HG03025 (cell line): ENCODE results near the gene BPHL.
A peak's percentile ranks its signal among the peaks of the same experiment; 100 is the strongest.
"Not testable (repeated sequence)": the region's sequence is repeated elsewhere in the genome, so short reads cannot be mapped to it uniquely, and the experiment has no call there.

ENCODE experiments used
- ATAC-seq: cut with Tn5 transposase; IDR thresholded peaks from one replicate; pipeline ENCODE4 v1.9.1; 2021; ENCODE audit warnings: mild to moderate bottlenecking, moderate library complexity; ENCODE audit not compliant: unreplicated experiment, low FRiP score

Gene BPHL

DNA sequence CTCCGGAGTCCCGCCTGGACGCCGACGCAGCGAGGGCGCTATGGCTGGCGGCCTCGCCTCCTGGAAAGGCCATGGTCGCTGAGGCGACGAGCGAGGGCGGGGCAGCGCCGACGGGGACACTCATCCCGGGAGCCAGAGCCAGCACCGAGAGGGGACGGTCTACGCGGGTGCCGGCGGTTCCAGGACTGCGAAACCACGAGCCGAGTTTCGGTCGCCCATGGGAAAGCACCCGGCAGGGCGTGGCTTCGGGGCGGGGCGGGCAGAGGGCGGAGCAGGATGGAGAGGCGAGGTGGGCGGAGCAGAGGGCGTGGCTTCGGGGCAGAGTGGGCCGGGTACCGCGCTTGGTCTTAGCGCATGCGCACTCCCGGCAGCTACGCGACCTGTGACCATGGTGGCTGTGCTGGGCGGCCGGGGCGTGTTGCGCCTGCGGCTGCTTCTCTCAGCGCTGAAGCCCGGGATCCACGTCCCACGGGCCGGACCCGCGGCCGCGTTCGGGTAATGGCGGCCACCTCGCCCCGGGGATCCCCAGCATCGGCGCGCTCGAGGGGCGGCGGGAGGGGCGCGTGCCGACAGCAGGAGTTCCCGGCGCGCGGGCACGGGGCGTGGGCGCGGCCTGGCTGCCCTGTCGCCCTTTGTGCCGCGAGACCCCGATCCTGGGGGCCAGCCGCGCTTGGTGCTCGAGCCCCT is at the start of gene BPHL:
Gene BPHL, plus strand, starts transcription at position 359 of the 687 bp plus-strand sequence. Its CDS starts 30 bp downstream, at position 389.
- ATAC-seq = peak; percentile 97

GRCh38 chr6:3071568-3071967 is 46.9 kb upstream of the BPHL start:
- ATAC-seq = no peak

DNA sequence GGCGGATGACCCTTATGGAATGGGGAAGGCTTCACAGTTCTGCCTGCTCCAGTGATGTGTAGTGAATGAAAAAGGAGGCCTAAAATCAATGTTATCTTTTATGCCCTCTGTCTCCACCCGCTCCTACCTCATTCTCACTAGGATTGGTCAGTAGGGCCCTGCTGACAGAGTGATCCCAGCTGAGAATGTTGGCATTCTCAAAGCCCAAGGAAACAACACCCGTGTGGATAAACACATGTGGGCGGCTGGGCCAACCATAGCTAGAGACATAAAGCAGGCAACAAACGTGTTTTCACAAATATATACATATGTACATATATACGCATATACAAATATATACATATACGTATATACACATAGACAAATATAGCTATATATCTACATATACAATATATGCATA is 45.7 kb upstream of the BPHL start:
- ATAC-seq = no peak

DNA sequence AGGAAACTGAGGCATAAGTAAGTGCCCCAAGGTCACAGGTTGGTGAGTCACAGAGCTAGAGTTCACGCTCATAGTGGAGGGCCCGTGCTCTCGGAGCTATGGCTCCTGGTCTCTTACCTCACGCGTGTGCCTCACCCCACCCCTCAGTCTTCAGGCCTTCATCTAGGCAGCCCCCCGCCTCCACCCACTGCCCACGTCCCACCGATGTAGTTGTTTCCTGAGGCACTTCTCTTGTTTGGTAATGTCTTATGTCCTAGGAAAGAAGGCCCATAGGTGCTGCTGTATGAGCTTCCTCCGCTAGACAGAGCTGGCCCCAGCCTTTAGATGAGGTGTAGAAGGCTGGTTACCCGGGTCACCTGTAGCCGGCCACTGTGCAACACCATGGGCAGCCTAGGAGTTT is 45.1 kb upstream of the BPHL start:
- ATAC-seq = no peak

DNA sequence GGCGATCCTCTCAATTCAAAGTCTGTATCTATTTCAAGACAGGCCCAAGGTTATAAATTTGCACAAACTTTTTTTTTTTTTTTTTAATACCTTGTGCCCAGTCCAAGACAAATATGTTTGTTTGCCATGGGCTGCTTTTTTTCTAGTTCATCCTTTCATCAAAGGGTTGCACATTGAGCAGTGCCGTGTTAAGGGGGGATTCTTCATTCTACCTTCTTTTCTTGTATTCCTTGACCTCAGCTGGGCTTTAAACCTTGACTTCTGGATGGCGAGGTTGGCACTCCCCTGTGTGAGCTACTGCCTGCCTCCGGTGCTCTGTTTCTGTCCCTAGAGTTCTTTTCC is 42.8 kb upstream of the BPHL start:
- ATAC-seq = no peak

GRCh38 chr6:3076320-3076719 is 42.2 kb upstream of the BPHL start:
- ATAC-seq = no peak

- no peak for ATAC-seq
Observed at GRCh38 chr6:3077430-3077829, 41.1 kb upstream of the BPHL start.

- not testable (repeated sequence) for ATAC-seq
Observed at GRCh38 chr6:3078952-3079351, 39.6 kb upstream of the BPHL start.

- no peak for ATAC-seq
Observed at GRCh38 chr6:3079682-3080081, 38.8 kb upstream of the BPHL start.

GRCh38 chr6:3081960-3082359 is 36.6 kb upstream of the BPHL start:
- ATAC-seq = no peak

DNA sequence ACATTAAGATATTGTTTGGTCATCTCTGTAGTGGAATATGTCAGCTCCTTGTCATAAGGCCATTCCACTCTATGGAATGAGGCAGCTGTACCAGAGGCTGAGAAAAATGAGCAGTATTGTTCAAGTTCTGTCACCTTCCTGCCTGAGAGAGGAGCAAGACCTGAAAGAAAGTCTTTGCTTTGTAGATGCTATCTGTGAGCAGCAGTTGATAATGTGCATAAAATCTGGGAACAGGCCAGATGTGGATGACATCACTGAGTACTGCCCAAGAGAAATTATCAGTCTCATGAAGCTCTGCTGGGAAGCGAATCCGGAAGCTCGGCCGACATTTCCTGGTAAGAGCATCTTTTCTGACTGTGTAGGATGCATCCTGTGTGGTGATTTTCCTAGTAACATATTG is 33.4 kb upstream of the BPHL start:
- ATAC-seq = no peak

DNA sequence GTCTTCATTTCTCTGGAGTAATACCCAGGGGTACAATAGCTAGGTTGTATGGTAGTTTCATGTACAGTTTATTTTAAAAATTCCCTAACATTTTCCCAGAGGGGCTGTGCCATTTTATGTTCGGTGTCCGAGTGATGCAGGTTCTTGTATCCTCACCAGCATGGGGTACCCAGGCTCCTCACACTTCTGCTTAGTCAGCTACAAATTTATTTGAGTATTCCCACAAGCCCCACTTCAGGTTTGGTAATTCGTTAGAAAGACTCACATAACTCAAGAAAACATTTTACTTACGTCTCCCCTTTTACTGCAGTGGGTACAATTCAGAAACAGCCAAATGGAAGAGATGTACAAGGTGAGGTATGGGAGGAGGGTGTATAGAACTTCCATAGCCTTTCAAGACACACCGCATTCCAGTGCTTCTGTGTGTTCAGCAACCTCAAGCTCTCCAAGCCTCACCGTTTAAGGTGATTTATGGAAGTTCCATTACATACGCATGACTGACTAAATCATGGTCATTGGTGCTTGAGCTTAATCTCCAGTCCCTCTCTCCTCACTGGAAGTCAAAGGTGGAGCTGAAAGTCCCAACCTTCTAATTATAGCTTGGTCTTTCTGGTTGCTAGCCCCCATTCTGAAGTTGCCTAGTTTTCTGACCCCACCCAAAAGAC is 32.1 kb upstream of the BPHL start:
- no peak for ATAC-seq

DNA sequence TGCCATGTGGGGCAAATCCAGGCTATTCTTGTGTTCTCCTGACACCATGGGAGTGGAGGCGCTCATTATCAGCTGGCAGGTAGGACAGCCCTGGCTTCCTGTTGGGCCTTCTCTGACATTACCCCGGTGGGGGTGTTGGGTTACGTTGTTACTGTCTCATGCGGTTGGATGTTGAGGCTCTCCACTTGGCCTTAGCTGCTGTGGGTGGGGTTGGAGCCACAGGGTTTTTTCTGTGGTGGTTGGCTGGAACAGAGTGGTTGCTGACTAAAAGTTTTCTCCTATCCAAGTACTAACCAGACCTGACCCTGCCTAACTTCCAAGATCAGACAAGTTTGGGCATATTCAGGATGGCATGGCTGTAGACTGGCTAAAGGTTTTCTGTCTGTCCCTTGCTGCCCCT is 30.1 kb upstream of the BPHL start:
- ATAC-seq = no peak

DNA sequence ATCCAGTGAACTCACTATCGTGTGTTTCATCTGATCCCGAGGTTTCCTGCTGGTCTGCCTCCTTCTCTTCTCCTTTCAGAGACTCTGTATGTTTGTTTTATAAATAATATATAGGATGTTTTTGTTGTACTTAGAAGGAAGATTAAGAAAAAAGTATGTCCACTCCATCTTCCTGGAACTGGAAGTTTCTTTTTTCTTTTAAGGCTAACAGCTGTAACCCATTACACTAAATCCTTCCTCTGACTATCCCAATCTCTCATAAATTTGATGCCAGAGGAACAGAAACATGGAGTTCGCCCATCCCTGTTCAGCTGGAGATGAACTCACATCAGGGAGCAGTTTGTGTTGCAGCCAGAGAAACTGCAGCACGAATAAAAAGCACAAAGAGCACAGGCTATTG is 29.5 kb upstream of the BPHL start:
- no peak for ATAC-seq

DNA sequence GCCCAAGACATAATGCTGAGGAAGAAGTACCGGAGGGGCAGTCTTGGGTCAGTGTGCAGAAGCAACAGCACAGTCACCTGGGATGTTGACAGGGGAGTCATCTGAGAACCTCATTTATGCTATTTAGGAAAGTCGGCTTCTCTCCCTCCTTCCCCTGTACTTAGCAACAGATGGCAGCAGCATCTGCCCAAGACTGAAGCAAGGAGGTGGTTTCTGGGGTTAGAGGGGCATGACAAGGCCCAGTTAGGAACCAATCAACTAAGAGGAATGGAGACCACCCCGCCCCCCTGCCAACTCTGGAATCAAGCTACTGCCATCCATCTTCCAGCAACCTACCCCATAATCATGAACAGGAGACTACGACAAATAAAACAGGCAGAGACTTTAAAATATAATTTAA is 28.5 kb upstream of the BPHL start:
- no peak for ATAC-seq

DNA sequence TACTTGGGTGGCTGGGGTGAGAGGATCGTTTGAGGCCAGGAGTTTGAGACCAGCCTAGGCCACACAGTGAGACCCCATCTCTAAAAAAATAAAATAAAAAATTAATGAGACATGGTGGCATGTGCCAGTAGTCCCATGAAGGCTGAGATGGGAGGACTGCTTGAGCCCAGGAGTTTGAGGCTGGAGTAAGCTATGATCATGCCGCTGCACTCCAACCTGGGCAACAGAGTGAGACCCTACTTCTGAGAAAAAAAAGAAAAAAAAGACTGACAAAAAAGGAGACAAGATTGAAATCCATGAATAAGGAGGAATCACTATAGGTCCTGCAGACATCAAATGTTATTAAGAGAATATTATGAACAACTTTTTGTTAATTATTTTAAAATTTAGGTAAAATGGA is 23.7 kb upstream of the BPHL start:
- no peak for ATAC-seq

- no peak for ATAC-seq
Observed at GRCh38 chr6:3102875-3103274, 15.6 kb upstream of the BPHL start.

DNA sequence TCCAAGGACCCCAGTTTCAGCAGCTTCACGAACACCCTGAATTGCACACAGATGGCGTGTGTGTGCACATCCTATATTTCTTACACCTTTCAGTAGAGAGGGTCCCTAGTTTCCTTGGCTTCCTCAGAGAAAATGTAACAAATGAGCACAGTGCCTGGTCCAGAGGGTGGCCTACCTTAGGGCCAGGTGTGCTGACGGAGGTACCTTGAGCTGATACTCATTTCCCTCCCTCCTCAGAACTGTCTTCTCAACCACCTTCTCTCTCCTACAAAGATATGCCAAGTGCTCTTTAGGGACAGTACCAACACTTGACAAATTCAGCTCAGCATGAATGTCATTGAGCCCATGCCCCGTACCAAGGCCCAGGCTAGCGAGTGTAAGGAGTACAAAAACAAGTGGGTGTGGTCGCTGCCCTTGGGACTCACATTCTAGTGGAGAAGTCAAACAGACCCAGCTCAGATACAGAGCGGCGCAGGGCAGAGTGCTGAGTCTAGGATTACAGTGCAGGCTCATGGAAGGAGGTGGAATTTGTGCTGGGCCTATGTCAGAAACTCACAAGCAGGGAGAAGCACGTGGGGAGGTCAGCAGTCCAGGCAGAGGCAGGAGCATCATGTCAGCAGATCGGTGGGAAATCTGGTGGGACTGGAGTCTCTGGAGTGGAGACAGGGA is 9.6 kb upstream of the BPHL start:
- no peak for ATAC-seq

DNA sequence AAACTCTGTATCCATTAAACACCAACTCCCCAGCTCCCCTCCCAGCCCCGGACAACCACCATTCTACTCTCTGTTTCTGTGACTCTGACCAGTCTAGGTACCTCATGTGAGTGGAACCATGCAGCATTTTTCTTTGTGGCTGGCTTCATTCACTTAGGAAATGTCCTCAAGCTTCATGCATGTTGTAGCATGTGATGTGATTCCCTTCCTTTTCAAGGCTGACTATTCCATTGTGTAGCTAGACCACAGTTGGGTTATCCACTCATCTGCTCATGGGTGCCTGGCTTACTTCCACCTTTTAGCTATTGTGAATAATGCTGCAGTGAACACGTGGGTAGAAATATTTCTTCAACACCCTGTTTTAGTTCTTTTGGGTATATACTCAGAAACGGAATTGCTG is 8.8 kb upstream of the BPHL start:
- ATAC-seq = no peak

GRCh38 chr6:3114377-3114776 is 4.1 kb upstream of the BPHL start:
- ATAC-seq = no peak

DNA sequence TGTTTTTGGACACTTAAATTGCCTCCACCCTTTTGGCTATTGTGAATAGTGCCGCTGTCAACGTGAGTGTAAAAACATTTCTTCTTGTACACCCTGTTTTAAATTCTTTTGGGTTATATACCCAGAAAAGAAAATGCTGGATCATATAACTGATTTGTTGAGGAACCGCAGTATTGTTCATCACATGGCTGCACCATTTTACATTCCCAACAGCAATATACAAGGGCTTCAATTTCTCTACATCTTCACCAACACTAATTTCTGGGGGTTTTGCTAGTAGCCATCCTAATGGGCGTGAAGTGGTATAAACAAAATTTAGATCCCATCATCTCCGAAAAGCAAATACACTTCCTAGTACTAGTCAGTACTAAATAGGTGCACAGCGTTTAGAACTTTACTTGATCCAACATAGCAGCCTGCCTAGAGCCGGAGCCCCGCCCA is 579 bp upstream of the BPHL start:
- no peak for ATAC-seq
